HEK293T (cell line): Measurements from ENCODE around the gene ANP32E.
"Not testable (repeated sequence)": the region's sequence is repeated elsewhere in the genome, so short reads cannot be mapped to it uniquely, and the experiment has no call there.

Experiments
- CTCF ChIA-PET: fragments of 350-600 bp; formaldehyde crosslinking; extraction: SDS; loops from one replicate; lab custom pipeline; 2021; ENCODE audit warnings: antibody characterized with exemption, inconsistent platforms; lab: Yijun Ruan, JAX
- POLR2A ChIA-PET: fragments of 350-600 bp; formaldehyde crosslinking; extraction: SDS; loops from one replicate; lab custom pipeline; 2020; ENCODE audit warnings: antibody characterized with exemption, inconsistent platforms; lab: Yijun Ruan, JAX
- DNase-seq: peaks from one replicate; pipeline ENCODE4 v3.0.0; 2012; ENCODE audit warnings: mixed read lengths; ENCODE audit errors: extremely low spot score
- ARNT ChIP-seq: fragments of 450-650 bp; IDR thresholded peaks from 2 replicates; pipeline ENCODE4 v1.6.1; 2017; ENCODE audit warnings: mild to moderate bottlenecking
- BHLHE40 ChIP-seq: fragments of 450-650 bp; IDR thresholded peaks from 2 replicates; pipeline ENCODE4 v1.6.1; 2016; ENCODE audit warnings: mild to moderate bottlenecking, moderate library complexity, borderline replicate concordance
- CTBP1 ChIP-seq: fragments of 450-650 bp; IDR thresholded peaks from 2 replicates; pipeline ENCODE4 v1.6.1; 2016; ENCODE audit warnings: borderline replicate concordance
- ELF4 ChIP-seq: fragments of 450-650 bp; IDR thresholded peaks from 2 replicates; pipeline ENCODE4 v1.6.1; 2017; ENCODE audit warnings: antibody characterized with exemption
- FOXA1 ChIP-seq: fragments of 450-650 bp; IDR thresholded peaks from 2 replicates; pipeline ENCODE4 v1.6.1; 2016; ENCODE audit warnings: mild to moderate bottlenecking
- FOXK2 ChIP-seq: fragments of 450-650 bp; IDR thresholded peaks from 2 replicates; pipeline ENCODE4 v1.6.1; 2016; ENCODE audit warnings: mild to moderate bottlenecking
- FOXM1 ChIP-seq: fragments of 450-650 bp; IDR thresholded peaks from 2 replicates; pipeline ENCODE4 v1.6.1; 2017; ENCODE audit warnings: mild to moderate bottlenecking, borderline replicate concordance
- HDGF ChIP-seq: fragments of 450-650 bp; IDR thresholded peaks from 2 replicates; pipeline ENCODE4 v1.6.1; 2017; ENCODE audit warnings: antibody characterized with exemption, borderline replicate concordance
- L3MBTL2 ChIP-seq: fragments of 450-650 bp; conservative IDR thresholded peaks from 2 replicates; pipeline ENCODE4 v1.6.1; 2016; ENCODE audit warnings: mild to moderate bottlenecking
- LEF1 ChIP-seq: fragments of 450-650 bp; IDR thresholded peaks from 2 replicates; pipeline ENCODE4 v1.6.1; 2017; ENCODE audit warnings: mild to moderate bottlenecking, borderline replicate concordance
- NFRKB ChIP-seq: fragments of 450-650 bp; IDR thresholded peaks from 2 replicates; pipeline ENCODE4 v1.6.1; 2016; ENCODE audit warnings: mild to moderate bottlenecking, moderate library complexity
- PKNOX1 ChIP-seq: fragments of 450-650 bp; IDR thresholded peaks from 2 replicates; pipeline ENCODE4 v1.6.1; 2016
- SP1 ChIP-seq: fragments of 450-650 bp; IDR thresholded peaks from 2 replicates; pipeline ENCODE4 v1.6.1; 2017
- SUZ12 ChIP-seq: fragments of 450-650 bp; IDR thresholded peaks from 2 replicates; pipeline ENCODE4 v1.6.1; 2016; ENCODE audit warnings: mild to moderate bottlenecking
- TARDBP ChIP-seq: fragments of 450-650 bp; IDR thresholded peaks from 2 replicates; pipeline ENCODE4 v1.6.1; 2016
- ZNF384 ChIP-seq: fragments of 450-650 bp; IDR thresholded peaks from 2 replicates; pipeline ENCODE4 v1.6.1; 2016

The ANP32E gene

GRCh38 chr1:150221552-150221951, 14.4 kb downstream of the ANP32E start:
- ChIA-PET CTCF (interaction anchor here (0.7 to 1.1 kb wide), 2 partner anchors 14 to 34 kb away, joined by 3 to 5 read pairs; no protein-coding TSS in a partner anchor), POLR2A (no interaction called here)
- TF ChIP-seq ELF4 (no peak), ZNF384 (no peak), L3MBTL2 (no peak), BHLHE40 (no peak), SUZ12 (no peak), CTBP1 (no peak), FOXM1 (no peak), NFRKB (no peak), PKNOX1 (no peak), FOXA1 (no peak), HDGF (no peak)
- DNase-seq = no peak

GRCh38 chr1:150215855-150216254, 20.1 kb downstream of the ANP32E start:
- DNase-seq, CTCF ChIA-PET, POLR2A ChIA-PET: not testable (repeated sequence)

GRCh38 chr1:150214099-150214756, 21.7 kb downstream of the ANP32E start:
- CTCF ChIA-PET, DNase-seq, POLR2A ChIA-PET: not testable (repeated sequence)

- POLR2A ChIA-PET = interaction anchor here (0.9 to 1.3 kb wide), 2 partner anchors 9 to 22 kb away, joined by 3 read pairs; no protein-coding TSS in a partner anchor
Measured at GRCh38 chr1:150213170-150214098, 22.5 kb downstream of the ANP32E start.

GRCh38 chr1:150212070-150212469, 23.8 kb downstream of the ANP32E start:
- ChIA-PET POLR2A (interaction anchor here (0.9 kb wide), 1 partner anchor 23 kb away, joined by 3 read pairs; no protein-coding TSS in a partner anchor), CTCF (no interaction called here)
- TF ChIP-seq NFRKB (no peak), FOXK2 (no peak), ELF4 (no peak), LEF1 (no peak), L3MBTL2 (no peak), FOXA1 (no peak), HDGF (no peak), TARDBP (no peak), CTBP1 (no peak), FOXM1 (no peak), PKNOX1 (no peak), SP1 (no peak), ARNT (no peak), ZNF384 (no peak), BHLHE40 (no peak)
- DNase-seq = no peak

More at GRCh38 chr1:150213170-150214098, 22.5 kb downstream of the ANP32E start:
- TF ChIP-seq BHLHE40 (no peak), LEF1 (no peak), ZNF384 (no peak), SUZ12 (no peak), HDGF (no peak), CTBP1 (no peak), FOXM1 (no peak), NFRKB (no peak), L3MBTL2 (peak; percentile 87), TARDBP (no peak), ELF4 (peak; percentile 48; the same call in 1 of the 2 replicates), PKNOX1 (no peak)
- CTCF ChIA-PET = interaction anchor here (0.5 to 0.7 kb wide), 3 partner anchors 20 to 70 kb away, joined by 3 to 4 read pairs (median 3); no protein-coding TSS in a partner anchor
- peak; percentile 89 for DNase-seq

- DNase-seq = no peak
- ChIA-PET POLR2A (interaction anchor here (1.4 kb wide), 1 partner anchor 23 kb away, joined by 3 read pairs; no protein-coding TSS in a partner anchor), CTCF (interaction anchor here (0.5 to 0.6 kb wide), 2 partner anchors 24 to 47 kb away, joined by 3 read pairs; no protein-coding TSS in a partner anchor)
- TF ChIP-seq NFRKB = no peak
- TF ChIP-seq SP1 = no peak
- no peak for TF ChIP-seq SUZ12
- no peak for TF ChIP-seq CTBP1
- no peak for TF ChIP-seq ARNT
- TF ChIP-seq ZNF384 = no peak
- no peak for TF ChIP-seq ELF4
Measured at GRCh38 chr1:150210706-150211105, 25.2 kb downstream of the ANP32E start.
